Bronchial epithelial cell (primary cell): ENCODE measurements around the gene FSTL4. TPM values are rescaled to one million over a fixed set of nuclear protein-coding genes. Genes with fewer than 3 reads are reported as not detected.

Source experiments
- DNase-seq: peaks from one replicate; pipeline ENCODE4 v3.0.0-alpha.2; 2010; ENCODE audit warnings: low read depth
- FAIRE-seq: peaks from 2 replicates; lab custom pipeline; 2011; peaks lifted over from hg19 to GRCh38; lab: Jason Lieb, UNC
- H3K27me3 ChIP-seq: 2 replicates; pipeline ENCODE4 v1.5.1; 2011; ENCODE audit warnings: low read length; ENCODE audit not compliant: control insufficient read depth, insufficient read depth
- H3K36me3 ChIP-seq: 2 replicates; pipeline ENCODE4 v1.5.1; 2011; ENCODE audit warnings: low read length; ENCODE audit not compliant: control insufficient read depth, insufficient read depth
- H3K4me3 ChIP-seq: 2 replicates; pipeline ENCODE4 v1.5.1; 2011; ENCODE audit warnings: mild to moderate bottlenecking, low read depth, low read length, control low read depth
- total RNA-seq: library from RNA; depleted of rRNA; stranded (reverse); fragments of >200 nt; gene quantifications from 2 replicates; pipeline ENCODE4 v1.2.1, GENCODE V29; 2014
- TF ChIP-seq, protein P1 (sequence below): IDR thresholded peaks from 2 replicates; pipeline ENCODE4 v1.5.1; 2011; ENCODE audit warnings: mild to moderate bottlenecking, moderate library complexity, low read length, control low read depth, inconsistent platforms; ENCODE audit not compliant: insufficient read depth, severe bottlenecking

The FSTL4 gene
- total RNA-seq, 1 donor from 2014 or later, result not detected

DNA sequence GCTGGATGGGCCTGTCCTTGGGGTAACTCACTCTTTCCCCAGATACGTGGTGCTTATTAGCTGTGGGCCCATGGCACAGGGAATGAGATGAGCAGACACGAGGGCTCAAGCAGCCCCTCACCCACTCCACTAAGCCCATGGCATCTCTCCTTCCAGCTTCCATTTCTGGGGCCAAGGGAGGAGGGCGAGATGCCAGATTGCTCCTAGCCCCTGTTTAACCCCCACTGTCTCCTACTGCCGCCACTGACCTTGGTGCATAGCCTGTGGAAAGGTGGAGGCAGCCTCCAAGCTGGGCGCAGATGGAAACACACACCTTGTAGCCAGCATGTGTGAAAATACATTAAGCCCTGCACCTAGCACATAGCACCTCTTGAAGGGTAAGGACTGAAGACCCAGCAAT lies 167.6 kb downstream of the FSTL4 start:
- Histone ChIP-seq H3K4me3 (no peak overlapping the region), H3K27me3 (no peaks in the 10 kb centered on the region), H3K36me3 (no peaks in the 10 kb centered on the region)
- no peak for DNase-seq
- TF ChIP-seq, protein P1, sequence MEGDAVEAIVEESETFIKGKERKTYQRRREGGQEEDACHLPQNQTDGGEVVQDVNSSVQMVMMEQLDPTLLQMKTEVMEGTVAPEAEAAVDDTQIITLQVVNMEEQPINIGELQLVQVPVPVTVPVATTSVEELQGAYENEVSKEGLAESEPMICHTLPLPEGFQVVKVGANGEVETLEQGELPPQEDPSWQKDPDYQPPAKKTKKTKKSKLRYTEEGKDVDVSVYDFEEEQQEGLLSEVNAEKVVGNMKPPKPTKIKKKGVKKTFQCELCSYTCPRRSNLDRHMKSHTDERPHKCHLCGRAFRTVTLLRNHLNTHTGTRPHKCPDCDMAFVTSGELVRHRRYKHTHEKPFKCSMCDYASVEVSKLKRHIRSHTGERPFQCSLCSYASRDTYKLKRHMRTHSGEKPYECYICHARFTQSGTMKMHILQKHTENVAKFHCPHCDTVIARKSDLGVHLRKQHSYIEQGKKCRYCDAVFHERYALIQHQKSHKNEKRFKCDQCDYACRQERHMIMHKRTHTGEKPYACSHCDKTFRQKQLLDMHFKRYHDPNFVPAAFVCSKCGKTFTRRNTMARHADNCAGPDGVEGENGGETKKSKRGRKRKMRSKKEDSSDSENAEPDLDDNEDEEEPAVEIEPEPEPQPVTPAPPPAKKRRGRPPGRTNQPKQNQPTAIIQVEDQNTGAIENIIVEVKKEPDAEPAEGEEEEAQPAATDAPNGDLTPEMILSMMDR, result no peak
- no peak for FAIRE-seq

DNA sequence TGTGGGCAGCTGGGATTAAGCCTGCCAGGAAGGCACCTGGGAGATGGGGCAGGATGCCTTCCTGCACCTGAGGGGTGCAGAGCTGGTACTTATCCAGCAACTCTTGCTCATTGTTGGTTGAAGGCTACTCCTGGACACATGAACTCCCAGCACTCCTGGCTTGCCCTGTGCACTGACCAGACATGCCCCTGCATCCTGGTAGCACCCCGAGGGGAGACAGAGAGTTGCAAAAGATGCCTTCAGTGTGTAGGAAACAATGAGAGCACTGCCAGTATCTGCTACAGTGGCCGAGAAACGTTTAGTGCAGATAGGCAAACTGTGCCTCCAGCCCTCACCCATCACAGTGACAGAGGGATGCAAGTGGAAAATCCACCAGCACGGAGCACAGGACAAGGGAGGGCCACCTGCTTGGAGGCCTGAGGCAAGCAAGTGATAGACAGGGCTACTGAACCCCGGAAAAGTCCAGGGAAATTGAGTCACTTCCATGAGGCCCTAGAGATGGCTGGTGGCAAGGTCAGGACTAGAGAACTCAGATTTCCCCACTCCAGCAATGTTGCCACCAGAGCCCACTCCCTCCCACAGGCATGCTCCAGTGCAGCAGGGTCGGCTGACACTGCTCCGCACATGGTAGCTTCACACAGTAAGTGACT lies 171.1 kb downstream of the FSTL4 start:
- Histone ChIP-seq H3K4me3 (no peak overlapping the region), H3K27me3 (no peaks in the 10 kb centered on the region), H3K36me3 (no peaks in the 10 kb centered on the region)
- TF ChIP-seq, protein P1, result no peak
- FAIRE-seq (peak; percentile 88), DNase-seq (no peak)

DNA sequence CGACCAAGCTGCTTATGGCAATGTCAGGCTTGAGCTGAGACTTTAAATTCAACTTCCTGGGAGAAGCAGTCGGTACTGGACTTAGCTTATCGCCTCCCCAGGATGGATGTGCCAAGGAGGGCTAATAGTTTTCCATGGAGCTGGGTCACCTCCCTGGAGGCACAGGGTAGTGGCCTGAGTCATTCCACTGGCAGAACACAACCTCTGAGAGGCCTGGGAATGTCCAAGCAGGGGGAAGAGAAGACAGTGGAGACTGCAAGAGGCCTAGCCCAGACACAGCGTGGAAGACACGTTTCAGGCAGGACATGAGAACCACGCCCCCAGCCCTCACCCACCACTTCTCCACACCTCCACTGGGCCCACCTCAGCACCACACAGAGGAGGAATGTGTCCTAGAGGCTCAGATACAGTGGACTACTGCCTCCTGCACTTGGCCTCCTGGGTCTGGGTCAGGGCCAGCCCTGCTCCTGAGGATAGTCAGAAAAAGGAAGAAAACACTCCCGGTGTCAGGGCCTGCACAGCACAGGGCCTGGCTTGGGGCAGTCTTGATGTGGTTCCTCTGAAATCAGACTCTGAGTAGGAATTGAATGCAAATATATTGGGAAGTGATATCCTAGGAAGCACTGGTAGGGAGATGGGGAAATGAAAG lies 171.8 kb downstream of the FSTL4 start:
- TF ChIP-seq, protein P1, result no peak
- Histone ChIP-seq H3K4me3 (no peak overlapping the region), H3K36me3 (no peaks in the 10 kb centered on the region), H3K27me3 (no peaks in the 10 kb centered on the region)
- DNase-seq, result peak; percentile 46
- FAIRE-seq, result peak; percentile 23

DNA sequence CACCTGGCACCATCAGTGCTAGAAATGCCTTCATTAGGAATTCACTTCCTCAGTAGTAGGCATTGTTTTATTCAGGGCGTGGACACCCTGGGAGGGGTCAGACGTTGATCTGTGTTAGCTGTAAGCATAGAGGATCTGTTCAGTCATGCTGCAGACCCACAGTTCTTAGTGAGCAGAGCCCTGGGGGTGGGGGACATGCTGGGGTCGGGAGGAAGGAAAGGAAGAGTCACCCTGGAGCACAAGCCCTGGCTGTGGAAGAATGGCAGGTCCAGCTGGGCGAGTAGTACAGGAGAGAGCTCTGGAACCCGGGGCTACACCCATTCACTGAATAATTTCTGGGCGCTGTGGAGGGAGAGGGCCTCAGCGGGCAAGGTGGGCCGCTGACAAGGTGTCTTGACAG lies 172.5 kb downstream of the FSTL4 start:
- TF ChIP-seq, protein P1, result no peak
- Histone ChIP-seq H3K36me3 (no peaks in the 10 kb centered on the region), H3K4me3 (no peak overlapping the region), H3K27me3 (no peaks in the 10 kb centered on the region)
- peak; percentile 64 for DNase-seq
- no peak for FAIRE-seq

DNA sequence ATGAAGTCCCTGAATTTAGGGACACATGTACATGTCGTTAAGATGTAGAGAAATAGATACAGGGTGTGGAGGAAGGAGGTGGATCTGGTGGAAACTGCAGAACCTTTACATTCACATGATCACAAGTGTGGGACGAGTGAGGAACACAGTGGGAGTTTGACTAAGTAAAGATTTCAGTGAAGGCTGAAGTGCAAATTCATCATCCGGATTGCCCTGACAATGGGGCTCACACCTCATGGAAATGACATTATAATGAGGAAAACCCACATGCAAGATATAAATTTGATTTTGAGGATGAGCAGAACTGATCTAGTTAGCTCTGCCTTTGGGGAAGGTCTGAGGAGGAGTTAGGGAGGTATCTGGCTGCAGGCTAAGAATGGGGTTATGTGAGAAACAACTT lies 173.9 kb downstream of the FSTL4 start:
- DNase-seq (no peak), FAIRE-seq (no peak)
- TF ChIP-seq, protein P1, result no peak
- Histone ChIP-seq H3K27me3 (no peaks in the 10 kb centered on the region), H3K4me3 (no peak overlapping the region), H3K36me3 (no peaks in the 10 kb centered on the region)

DNA sequence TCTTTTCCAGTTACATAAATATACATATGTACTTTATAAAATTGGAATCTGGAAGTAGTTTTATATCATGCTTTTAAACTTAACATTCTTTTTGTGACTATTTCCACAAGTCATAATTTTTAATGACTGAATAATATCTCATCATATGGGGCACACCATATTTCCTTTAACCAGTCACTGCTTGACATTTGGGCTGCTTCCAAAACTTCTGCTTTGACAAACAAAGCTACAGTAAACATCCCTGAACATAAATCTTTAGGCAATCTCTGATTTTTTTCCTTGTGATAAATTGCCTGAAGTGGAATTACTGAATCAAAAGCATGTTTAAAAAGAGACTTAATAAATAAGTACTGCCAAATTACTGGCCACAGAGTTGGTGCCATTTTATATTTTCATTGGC lies 178.0 kb downstream of the FSTL4 start:
- Histone ChIP-seq H3K4me3 (no peak overlapping the region), H3K27me3 (no peaks in the 10 kb centered on the region), H3K36me3 (no peaks in the 10 kb centered on the region)
- no peak for FAIRE-seq
- DNase-seq, result peak; percentile 54
- TF ChIP-seq, protein P1, result no peak
